ENCODE results near the gene RPS23. TPM values are rescaled to one million over a fixed set of nuclear protein-coding genes. Genes with fewer than 3 reads are reported as not detected.

Gene RPS23
- total RNA-seq, 1 experiment from 2014 or later = 2,589 TPM

DNA sequence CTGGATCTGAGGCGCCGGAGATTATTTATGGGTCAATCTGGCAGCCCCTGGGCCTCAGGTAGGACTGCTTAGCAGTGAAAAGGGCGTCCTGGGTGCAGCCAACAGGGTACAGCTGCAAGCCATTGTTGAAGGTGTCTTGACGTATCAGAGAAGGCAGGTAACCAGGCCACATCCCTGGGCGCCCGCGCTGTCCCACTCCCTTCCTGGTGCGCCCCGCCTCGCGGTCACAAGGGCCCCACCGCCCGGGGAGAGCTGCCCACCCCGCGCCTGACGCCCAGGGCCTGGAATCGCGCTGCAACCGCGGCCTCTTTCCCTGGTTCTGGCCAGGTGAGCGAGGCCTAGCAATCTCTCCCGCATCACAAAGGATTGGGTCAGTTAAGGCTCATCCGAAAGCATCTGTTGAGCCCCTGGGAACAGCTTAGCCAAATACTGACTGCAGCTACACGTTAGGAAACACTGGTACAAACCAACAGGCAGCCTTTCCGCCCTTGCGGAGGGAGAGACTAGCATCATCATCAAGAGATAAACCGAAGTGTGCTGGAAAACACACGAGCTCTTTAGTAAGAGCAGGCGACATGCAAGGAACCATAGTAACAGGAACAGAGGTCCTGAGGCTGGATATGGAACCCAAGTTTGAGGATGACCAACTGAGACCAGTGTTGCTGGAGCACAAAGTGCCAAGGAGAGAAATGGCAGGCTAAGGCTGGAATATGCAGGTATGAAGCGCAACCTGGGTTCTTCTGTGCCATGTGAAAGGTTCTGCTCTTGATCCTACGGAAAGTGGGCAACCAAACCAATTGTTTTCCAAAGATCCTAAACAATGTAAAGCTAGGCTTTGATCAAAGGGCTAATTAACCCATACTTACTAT is 3.6 kb downstream of the RPS23 start (continued):
- TF ChIP-seq, protein P1, sequence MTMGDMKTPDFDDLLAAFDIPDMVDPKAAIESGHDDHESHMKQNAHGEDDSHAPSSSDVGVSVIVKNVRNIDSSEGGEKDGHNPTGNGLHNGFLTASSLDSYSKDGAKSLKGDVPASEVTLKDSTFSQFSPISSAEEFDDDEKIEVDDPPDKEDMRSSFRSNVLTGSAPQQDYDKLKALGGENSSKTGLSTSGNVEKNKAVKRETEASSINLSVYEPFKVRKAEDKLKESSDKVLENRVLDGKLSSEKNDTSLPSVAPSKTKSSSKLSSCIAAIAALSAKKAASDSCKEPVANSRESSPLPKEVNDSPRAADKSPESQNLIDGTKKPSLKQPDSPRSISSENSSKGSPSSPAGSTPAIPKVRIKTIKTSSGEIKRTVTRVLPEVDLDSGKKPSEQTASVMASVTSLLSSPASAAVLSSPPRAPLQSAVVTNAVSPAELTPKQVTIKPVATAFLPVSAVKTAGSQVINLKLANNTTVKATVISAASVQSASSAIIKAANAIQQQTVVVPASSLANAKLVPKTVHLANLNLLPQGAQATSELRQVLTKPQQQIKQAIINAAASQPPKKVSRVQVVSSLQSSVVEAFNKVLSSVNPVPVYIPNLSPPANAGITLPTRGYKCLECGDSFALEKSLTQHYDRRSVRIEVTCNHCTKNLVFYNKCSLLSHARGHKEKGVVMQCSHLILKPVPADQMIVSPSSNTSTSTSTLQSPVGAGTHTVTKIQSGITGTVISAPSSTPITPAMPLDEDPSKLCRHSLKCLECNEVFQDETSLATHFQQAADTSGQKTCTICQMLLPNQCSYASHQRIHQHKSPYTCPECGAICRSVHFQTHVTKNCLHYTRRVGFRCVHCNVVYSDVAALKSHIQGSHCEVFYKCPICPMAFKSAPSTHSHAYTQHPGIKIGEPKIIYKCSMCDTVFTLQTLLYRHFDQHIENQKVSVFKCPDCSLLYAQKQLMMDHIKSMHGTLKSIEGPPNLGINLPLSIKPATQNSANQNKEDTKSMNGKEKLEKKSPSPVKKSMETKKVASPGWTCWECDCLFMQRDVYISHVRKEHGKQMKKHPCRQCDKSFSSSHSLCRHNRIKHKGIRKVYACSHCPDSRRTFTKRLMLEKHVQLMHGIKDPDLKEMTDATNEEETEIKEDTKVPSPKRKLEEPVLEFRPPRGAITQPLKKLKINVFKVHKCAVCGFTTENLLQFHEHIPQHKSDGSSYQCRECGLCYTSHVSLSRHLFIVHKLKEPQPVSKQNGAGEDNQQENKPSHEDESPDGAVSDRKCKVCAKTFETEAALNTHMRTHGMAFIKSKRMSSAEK (CRISPR knock-in tag; IDR thresholded peaks at IDR 0.05; ENCODE audit: borderline replicate concordance) = peak; percentile 74; the same call in 1 of the 2 replicates
- TF ChIP-seq ZNF121 (CRISPR knock-in tag; IDR thresholded peaks at IDR 0.05) (peak; percentile 89), USF1 (CRISPR knock-in tag; IDR thresholded peaks at IDR 0.05) (no peak), JAZF1 (CRISPR knock-in tag; IDR thresholded peaks at IDR 0.05) (no peak), ZNF425 (CRISPR knock-in tag; conservative IDR thresholded peaks at IDR 0.05) (0 out of 2 replicates have a peak, but pooled peaks have one; percentile 71), NFYB (CRISPR knock-in tag; conservative IDR thresholded peaks at IDR 0.05; ENCODE audit: low read depth) (no peak), ZNF232 (CRISPR knock-in tag; IDR thresholded peaks at IDR 0.05) (peak; percentile 66; the same call in 1 of the 2 replicates), NR3C1 (CRISPR knock-in tag; conservative IDR thresholded peaks at IDR 0.05; ENCODE audit: low read depth) (peak; percentile 55; the same call in 1 of the 2 replicates), RORB (CRISPR knock-in tag; IDR thresholded peaks at IDR 0.05) (no peak), KAT7 (CRISPR knock-in tag; IDR thresholded peaks at IDR 0.05; ENCODE audit: borderline replicate concordance) (peak; percentile 52), ZNF263 (CRISPR knock-in tag; IDR thresholded peaks at IDR 0.05; ENCODE audit: low read depth) (no peak), PREB (CRISPR knock-in tag; IDR thresholded peaks at IDR 0.05; ENCODE audit: borderline replicate concordance) (no peak), NR1H2 (CRISPR knock-in tag; IDR thresholded peaks at IDR 0.05) (no peak), FOXK1 (CRISPR knock-in tag; IDR thresholded peaks at IDR 0.05) (0 out of 2 replicates have a peak, but pooled peaks have one; percentile 52), NR2C2 (CRISPR knock-in tag; IDR thresholded peaks at IDR 0.05) (no peak), RELA (CRISPR knock-in tag; IDR thresholded peaks at IDR 0.05; ENCODE audit: borderline replicate concordance) (no peak), CREB1 (CRISPR knock-in tag; IDR thresholded peaks at IDR 0.05) (peak; percentile 39; the same call in 1 of the 2 replicates), FOXP4 (CRISPR knock-in tag; IDR thresholded peaks at IDR 0.05) (no peak)
- TF ChIP-seq, protein P2, sequence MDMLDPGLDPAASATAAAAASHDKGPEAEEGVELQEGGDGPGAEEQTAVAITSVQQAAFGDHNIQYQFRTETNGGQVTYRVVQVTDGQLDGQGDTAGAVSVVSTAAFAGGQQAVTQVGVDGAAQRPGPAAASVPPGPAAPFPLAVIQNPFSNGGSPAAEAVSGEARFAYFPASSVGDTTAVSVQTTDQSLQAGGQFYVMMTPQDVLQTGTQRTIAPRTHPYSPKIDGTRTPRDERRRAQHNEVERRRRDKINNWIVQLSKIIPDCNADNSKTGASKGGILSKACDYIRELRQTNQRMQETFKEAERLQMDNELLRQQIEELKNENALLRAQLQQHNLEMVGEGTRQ (CRISPR knock-in tag; IDR thresholded peaks at IDR 0.05) = peak; percentile 39; the same call in 1 of the 2 replicates
- TF ChIP-seq, protein P3, sequence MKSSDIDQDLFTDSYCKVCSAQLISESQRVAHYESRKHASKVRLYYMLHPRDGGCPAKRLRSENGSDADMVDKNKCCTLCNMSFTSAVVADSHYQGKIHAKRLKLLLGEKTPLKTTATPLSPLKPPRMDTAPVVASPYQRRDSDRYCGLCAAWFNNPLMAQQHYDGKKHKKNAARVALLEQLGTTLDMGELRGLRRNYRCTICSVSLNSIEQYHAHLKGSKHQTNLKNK (CRISPR knock-in tag; IDR thresholded peaks at IDR 0.05) = no peak
- TF ChIP-seq, protein P4, sequence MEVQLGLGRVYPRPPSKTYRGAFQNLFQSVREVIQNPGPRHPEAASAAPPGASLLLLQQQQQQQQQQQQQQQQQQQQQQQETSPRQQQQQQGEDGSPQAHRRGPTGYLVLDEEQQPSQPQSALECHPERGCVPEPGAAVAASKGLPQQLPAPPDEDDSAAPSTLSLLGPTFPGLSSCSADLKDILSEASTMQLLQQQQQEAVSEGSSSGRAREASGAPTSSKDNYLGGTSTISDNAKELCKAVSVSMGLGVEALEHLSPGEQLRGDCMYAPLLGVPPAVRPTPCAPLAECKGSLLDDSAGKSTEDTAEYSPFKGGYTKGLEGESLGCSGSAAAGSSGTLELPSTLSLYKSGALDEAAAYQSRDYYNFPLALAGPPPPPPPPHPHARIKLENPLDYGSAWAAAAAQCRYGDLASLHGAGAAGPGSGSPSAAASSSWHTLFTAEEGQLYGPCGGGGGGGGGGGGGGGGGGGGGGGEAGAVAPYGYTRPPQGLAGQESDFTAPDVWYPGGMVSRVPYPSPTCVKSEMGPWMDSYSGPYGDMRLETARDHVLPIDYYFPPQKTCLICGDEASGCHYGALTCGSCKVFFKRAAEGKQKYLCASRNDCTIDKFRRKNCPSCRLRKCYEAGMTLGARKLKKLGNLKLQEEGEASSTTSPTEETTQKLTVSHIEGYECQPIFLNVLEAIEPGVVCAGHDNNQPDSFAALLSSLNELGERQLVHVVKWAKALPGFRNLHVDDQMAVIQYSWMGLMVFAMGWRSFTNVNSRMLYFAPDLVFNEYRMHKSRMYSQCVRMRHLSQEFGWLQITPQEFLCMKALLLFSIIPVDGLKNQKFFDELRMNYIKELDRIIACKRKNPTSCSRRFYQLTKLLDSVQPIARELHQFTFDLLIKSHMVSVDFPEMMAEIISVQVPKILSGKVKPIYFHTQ (CRISPR knock-in tag; IDR thresholded peaks at IDR 0.05) = peak; percentile 93

All from WTC11 (cell line).